ENCODE data around the gene COL6A2. TPM values are rescaled to one million over a fixed set of nuclear protein-coding genes. Genes with fewer than 3 reads are reported as not detected.

Gene COL6A2
- polyA plus RNA-seq, 2 of the 4 experiments (the other 2 are of a cell fraction), result 2.3 to 13.1 TPM

- peaks cover 5% of the 10 kb centered on the region; the same call in 1 of the 3 replicates for H3K4me1 ChIP-seq
- ATAC-seq, result no peak
- WGBS (ENCODE audit: missing lambda C conversion rate), result 76% methylated on average over 13 of the region's 16 CpGs
- no peak for DNase-seq (ENCODE audit: low read depth in 1 of 2, low spot score in 1 of 2)
- H3K4me2 ChIP-seq, result no peak overlapping the region
- no peak overlapping the region for H3K4me3 ChIP-seq
- H3K27ac ChIP-seq, result no peak overlapping the region
- FAIRE-seq, result no peak
- POLR2A ChIA-PET, result no interaction called here
- no peaks in the 10 kb centered on the region for H3K9me3 ChIP-seq
- TF ChIP-seq CBX8 (IDR thresholded peaks at IDR 0.05) (no peak), RARB (CRISPR knock-in tag; IDR thresholded peaks at IDR 0.05) (no peak), HES2 (IDR thresholded peaks at IDR 0.05) (no peak), SREBF2 (IDR thresholded peaks at IDR 0.05) (no peak)
- CTCF ChIA-PET, result interaction anchor here (0.8 kb wide), 1 partner anchor 9 kb away, joined by 3 read pairs; no protein-coding TSS in a partner anchor
Observed at GRCh38 chr21:46051379-46051770, 46.5 kb upstream of the COL6A2 start.

GRCh38 chr21:46051821-46052675, 45.9 kb upstream of the COL6A2 start:
- 76% methylated on average over 23 of the region's 33 CpGs for WGBS (ENCODE audit: missing lambda C conversion rate)
- no peak for ATAC-seq

GRCh38 chr21:46052703-46053651, 44.9 kb upstream of the COL6A2 start:
- ChIA-PET CTCF (no interaction called here), POLR2A (no interaction called here)
- DNase-seq (ENCODE audit: low read depth in 1 of 2, low spot score in 1 of 2) (peak in 1 of 2 experiments; percentile 31), FAIRE-seq (no peak), ATAC-seq (peak in 1 of 2 experiments; percentile 35; a peak in 1 of 6 replicates)
- WGBS (ENCODE audit: missing lambda C conversion rate), result 56% methylated on average over 25 of the region's 31 CpGs
- H3K27ac ChIP-seq, result no peak overlapping the region
- H3K9me3 ChIP-seq, result no peaks in the 10 kb centered on the region
- H3K4me2 ChIP-seq, result no peak overlapping the region
- TF ChIP-seq PBX3 (IDR thresholded peaks at IDR 0.05) (no peak), HDAC2 (IDR thresholded peaks at IDR 0.05) (no peak), BCL3 (IDR thresholded peaks at IDR 0.05) (no peak), RAD21 (conservative IDR thresholded peaks at IDR 0.05 in 1 of 2, IDR thresholded peaks at IDR 0.05 in 1 of 2) (no peak), EP300 (IDR thresholded peaks at IDR 0.05) (no peak), RNF2 (IDR thresholded peaks at IDR 0.05; ENCODE audit: borderline replicate concordance, low read depth) (no peak), ZFP36 (IDR thresholded peaks at IDR 0.05; ENCODE audit: borderline replicate concordance, partially characterized antibody) (no peak), NPAS2 (CRISPR knock-in tag; IDR thresholded peaks at IDR 0.05; ENCODE audit: borderline replicate concordance) (no peak), ESRRA (IDR thresholded peaks at IDR 0.05; ENCODE audit: borderline replicate concordance, low read length) (no peak), CEBPB (IDR thresholded peaks at IDR 0.05) (no peak), NFE2L2 (conservative IDR thresholded peaks at IDR 0.05; ENCODE audit: low read length) (no peak), FOSL2 (IDR thresholded peaks at IDR 0.05) (no peak), FOSL2 (CRISPR knock-in tag; IDR thresholded peaks at IDR 0.05) (no peak; the same call in 1 of the 2 replicates), SREBF2 (IDR thresholded peaks at IDR 0.05) (no peak), POLR2A (IDR thresholded peaks at IDR 0.05; ENCODE audit: low read length) (no peak)
- no peak overlapping the region for H3K4me3 ChIP-seq
- H3K4me1 ChIP-seq, result peaks cover 5% of the 10 kb centered on the region; the same call in 1 of the 3 replicates

More at GRCh38 chr21:46051821-46052675, 45.9 kb upstream of the COL6A2 start:
- no peak for DNase-seq (ENCODE audit: low read depth in 1 of 2, low spot score in 1 of 2)
- Histone ChIP-seq H3K4me3 (no peak overlapping the region), H3K27ac (no peak overlapping the region), H3K4me1 (peaks cover 5% of the 10 kb centered on the region; the same call in 1 of the 3 replicates), H3K9me3 (no peaks in the 10 kb centered on the region), H3K4me2 (no peak overlapping the region)
- ChIA-PET CTCF (interaction anchor here (0.8 kb wide), 1 partner anchor 9 kb away, joined by 3 read pairs; no protein-coding TSS in a partner anchor), POLR2A (no interaction called here)
- FAIRE-seq, result no peak
- TF ChIP-seq PBX3 (IDR thresholded peaks at IDR 0.05), result no peak
- TF ChIP-seq PHF8 (IDR thresholded peaks at IDR 0.05; ENCODE audit: borderline replicate concordance, low read depth), result no peak
- no peak for TF ChIP-seq ZSCAN20 (CRISPR knock-in tag; IDR thresholded peaks at IDR 0.05)
- TF ChIP-seq ZNF302 (CRISPR knock-in tag; IDR thresholded peaks at IDR 0.05), result no peak
- no peak for TF ChIP-seq KDM5A (IDR thresholded peaks at IDR 0.05)
- no peak for TF ChIP-seq HMGXB4 (CRISPR knock-in tag; IDR thresholded peaks at IDR 0.05; ENCODE audit: borderline replicate concordance)
- TF ChIP-seq HEYL (CRISPR knock-in tag; IDR thresholded peaks at IDR 0.05), result no peak
- TF ChIP-seq JUN (IDR thresholded peaks at IDR 0.05), result no peak
- TF ChIP-seq POLR2AphosphoS2 (conservative IDR thresholded peaks at IDR 0.05; ENCODE audit: low read length), result no peak

All from A549 (cell line).